RPMI8226 (cell line): ENCODE results near the gene HPS4.

Experiments
- DNase-seq: peaks from one replicate; pipeline ENCODE4 v3.0.0-alpha.2; 2015

The HPS4 gene

DNA sequence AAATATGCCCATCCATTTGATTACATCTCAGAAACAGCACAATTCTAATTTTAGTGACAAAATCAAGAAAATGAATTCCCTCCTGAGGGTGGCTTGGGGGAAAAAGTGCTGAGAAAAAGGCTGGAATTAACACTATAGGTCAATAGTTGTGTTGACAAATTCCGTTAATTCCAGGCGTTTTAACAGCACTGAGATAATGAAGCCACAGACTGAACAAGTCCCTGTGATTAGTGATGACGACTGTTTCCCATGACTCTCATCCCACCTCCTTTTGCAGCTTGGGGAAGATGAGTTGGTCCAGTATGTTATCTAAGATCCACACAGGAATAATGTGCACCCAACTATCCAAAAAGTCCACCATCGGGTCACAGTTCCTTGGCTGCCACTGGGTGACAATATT is 12.9 kb upstream of the HPS4 start:
- no peak for DNase-seq

DNA sequence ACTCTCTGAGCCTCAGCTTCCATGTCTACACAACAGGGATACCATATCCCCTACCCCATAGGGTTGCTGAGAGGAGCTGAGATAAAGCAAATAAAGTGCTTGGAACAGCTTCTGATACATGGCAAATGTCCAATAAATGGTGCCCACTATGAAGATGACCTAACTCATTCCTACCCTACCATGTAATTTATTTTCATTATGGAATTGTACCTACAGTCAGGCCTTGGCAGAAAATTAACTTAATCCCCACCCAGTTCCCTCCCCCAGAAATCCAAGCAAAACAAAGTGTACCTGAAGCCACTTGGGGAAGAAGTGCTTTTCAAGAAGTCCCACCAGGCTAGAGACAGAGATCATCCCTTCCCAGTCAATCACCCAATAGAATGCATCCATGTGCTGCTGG is 10.9 kb upstream of the HPS4 start:
- no peak for DNase-seq

DNA sequence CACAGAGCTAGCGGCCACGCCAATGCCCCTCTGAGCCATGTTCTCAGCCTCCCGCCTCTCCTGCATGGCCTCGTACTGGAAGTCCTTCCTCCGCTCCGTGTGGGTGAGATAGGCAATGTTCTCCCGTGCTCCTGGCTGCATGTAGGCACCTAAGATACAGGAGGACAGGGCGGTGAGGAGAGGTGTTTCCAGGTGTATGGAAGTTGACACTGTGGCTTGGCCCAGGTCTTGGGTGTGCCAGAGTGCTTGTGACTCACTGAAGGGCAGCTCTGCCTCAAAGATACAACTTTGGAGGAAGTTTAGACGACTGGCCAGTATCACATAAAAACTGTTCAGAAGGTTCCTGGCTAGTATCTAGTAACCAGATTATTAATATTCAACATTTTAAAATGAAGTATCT is 8.6 kb upstream of the HPS4 start:
- DNase-seq: no peak

DNA sequence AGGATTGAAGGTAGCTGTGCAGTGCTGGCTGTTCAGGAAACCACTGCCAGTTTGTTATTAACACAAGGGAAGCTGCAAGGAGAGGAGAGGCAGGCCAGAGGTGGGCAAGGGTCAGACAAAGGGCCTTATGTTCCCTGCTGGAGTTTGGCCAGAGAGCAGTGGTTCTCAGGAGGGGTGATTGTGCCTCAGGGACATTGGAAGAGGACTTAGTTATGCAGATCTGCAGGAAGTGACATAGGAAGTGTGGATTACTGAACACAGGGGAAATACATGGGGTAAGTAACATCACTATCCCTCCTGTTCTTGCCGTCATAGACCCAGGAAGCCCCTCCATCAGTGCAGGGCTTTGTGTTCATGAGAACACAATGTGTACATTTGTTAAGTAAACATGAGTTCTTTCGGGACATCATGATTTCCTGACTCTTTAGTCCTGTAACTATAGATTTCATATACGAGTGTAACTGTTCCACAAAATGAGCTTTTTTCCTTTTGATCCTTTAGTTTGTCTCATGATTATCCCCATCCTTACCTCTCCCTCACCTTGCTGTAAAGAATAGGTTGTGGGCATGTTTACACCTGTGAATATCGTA is 6.0 kb upstream of the HPS4 start:
- no peak for DNase-seq

DNA sequence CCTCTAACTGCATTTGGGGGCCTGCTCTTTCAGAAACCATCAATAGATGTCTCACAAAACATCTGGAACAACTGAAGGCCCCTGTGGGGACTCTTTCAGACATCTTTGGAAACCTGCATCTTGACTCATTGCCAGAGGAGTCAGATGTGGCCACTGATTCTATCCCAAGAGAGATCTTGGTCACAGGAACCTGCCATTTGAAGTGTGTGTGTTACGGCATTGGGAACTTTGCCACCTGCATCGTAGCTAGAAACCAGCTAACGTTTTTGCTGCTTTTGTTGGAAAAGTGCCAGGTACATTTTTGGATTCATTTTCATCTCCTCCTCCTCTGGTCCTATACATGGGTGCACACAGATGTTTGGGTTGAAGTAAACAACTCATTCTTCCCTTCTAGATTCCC is 4.4 kb upstream of the HPS4 start:
- peak; percentile 31 for DNase-seq

DNA sequence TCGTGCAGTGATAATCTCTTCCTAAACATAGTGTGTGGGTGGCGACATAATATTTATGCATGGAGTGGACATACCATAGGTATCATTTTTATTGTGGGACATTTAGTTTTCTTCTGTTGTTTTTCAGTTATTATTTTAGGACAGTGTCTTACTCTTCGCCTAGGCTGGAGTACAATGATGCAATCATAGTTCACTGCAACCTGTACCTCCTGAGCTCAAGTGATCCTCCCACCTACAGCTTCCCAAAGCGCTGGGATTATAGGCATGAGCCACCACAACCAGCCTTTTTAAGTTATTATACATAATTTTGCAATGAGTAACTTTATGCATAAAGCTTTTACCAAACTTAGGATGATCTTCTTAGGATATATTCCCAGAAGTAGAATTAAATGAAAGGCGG is 2.8 kb upstream of the HPS4 start:
- no peak for DNase-seq

DNA sequence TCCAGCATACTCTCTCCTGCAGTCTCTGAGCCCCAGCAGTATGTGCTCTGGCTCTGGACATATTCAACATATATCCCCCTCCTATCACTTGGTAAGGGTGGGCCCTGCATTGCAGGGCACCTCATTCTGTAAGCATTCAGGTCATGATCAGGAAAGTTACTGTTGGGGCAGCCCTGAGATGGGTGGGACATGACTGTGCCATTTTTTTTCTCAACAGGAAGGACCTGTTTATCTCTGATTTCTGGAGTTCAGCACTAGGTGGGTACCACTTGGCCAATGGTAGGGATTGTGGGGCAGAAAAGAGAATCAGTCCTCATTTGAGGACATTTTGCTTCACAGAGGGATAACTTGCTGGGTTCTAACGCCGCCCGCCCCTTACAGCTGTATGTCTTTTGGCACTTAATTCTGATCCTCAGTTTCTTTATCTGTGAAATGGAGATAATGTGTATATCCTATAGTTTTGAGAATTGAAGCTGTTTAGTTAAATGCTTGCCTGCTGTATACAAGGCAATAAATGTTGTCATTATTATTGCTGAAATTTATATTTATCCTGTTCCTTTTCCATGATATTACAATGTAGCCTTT is 2.3 kb upstream of the HPS4 start:
- no peak for DNase-seq

DNA sequence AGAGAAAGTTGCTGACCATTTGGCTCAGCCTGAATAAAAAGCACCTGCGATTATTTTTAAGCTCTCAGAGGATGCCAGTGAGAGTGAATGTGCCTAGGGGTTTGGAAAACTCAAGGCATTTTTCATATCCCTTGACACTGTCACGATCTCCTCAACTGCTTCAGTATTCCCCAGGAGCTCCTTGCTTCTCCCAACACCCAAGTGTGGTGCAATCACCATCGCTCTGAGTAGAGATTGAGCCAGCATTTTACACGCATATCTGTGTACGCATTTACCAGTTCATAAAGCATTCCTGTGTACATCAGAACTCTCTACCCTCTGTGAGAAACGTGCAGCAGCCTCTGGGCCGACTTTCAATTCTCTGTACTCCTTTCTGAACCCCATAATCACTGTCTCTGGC is 1.4 kb upstream of the HPS4 start:
- no peak for DNase-seq

DNA sequence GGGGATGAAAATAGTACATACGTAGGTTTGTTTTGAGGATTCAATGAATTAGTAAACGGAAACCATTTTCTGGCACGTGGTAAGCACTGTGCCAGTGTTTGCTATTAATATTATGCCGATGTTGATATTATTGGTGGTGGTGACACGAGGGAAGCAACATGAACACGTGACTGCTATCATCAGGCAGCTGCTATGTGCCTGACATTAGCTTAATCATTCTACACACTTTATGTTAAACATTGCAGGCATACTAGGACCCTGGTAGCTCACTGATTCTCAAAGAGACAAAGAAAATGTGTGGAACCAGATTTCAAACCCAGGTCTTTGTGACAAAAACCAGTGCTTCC is 750 bp upstream of the HPS4 start:
- peak; percentile 46 for DNase-seq

DNA sequence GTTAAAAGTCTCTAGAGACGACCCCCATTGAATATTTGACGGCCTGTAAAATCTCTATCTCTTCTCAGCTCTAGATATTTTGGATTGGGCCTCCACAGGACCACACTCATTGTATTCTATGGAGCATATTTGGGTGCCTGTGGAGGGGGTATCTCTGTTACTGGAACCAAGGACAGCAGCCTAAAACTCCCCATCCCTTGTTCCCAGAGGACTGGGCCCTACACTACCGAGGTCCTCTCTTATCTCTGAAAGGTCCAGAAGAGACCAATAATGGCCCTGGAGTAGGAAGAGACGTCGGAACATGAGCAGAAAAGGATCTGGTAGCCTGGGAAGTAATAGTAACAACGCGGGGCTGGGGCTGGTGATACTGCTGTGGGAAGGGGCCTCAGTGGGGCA is 542 bp downstream of the HPS4 start:
- no peak for DNase-seq

DNA sequence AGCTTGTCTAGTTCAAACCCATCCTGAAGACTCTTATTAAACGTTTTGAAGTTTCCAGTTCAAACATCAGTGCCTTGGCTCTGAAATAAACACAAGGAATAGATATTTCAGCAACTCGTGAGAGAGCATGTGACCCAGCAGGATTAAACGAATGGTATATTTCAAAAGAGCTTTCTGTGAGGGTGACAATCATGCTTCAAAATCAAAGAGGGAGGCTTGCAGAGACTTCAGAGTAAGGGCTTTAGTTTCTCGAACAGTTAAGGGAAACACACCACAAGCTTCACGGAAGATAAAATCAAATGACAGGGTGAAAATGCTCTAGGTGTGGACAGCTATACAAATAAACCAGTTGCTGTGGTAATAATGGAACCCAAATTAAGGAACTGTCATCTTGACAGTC is 1.4 kb downstream of the HPS4 start:
- no peak for DNase-seq

DNA sequence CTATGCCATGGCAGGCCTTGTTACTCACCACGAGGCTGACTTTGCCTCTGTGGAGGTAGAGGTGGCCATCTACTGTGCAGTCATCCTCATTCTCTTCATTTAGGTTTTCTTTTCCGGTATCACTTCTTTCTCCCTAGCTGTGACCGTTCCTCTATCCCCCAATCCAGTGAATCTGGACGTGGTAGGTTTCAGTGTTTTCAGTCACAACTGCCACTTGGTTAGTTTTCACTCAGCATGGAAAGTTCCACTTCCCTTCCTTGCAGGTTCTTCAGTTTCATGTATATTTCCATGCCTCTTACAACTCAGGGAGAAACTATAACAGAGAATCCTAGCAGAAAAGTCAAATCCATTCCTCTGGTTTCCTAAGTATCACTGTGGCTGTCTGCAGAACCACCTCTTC is 1.9 kb downstream of the HPS4 start:
- DNase-seq: no peak

DNA sequence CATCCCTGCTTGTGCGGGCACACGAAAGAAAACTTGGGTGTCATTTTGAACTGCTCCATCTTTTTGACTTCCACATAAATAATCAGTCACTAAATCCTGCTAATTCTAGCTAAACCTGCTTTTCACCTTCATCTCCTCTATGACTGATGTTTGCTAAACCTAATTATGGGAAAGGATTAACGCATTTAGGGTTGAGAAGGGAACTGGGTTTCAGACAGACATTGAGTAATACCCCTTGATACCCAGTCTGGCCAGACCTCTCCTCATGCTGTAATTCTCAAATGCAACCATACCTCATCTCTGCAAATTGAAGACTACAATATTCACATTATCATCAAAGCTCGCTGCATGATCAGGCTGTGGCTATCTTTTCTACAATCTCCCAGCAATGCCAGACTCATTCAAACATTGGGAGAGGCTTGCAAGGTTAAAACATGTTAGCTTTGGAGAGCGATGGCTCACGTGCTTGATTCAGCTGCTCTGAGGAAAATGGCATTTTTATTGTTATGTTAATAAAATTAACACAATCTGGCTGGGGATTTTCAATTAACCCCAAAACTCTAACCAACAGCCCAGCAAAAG is 2.4 kb downstream of the HPS4 start:
- no peak for DNase-seq

DNA sequence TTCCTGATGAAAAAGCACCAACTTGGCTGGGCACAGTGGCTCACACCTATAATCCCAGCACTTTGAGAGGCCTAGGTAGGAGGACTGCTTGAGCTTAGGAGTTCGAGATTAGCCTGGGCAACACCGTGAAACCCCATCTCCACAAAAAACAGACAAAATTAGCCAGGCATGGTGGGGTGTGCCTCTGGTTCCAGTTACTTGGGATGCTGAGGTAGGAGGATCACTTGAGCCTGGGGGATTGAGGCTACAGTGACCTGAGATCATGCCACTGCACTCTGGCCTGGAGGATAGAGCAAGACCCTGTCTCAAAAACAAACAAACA is 3.0 kb downstream of the HPS4 start:
- DNase-seq: no peak

DNA sequence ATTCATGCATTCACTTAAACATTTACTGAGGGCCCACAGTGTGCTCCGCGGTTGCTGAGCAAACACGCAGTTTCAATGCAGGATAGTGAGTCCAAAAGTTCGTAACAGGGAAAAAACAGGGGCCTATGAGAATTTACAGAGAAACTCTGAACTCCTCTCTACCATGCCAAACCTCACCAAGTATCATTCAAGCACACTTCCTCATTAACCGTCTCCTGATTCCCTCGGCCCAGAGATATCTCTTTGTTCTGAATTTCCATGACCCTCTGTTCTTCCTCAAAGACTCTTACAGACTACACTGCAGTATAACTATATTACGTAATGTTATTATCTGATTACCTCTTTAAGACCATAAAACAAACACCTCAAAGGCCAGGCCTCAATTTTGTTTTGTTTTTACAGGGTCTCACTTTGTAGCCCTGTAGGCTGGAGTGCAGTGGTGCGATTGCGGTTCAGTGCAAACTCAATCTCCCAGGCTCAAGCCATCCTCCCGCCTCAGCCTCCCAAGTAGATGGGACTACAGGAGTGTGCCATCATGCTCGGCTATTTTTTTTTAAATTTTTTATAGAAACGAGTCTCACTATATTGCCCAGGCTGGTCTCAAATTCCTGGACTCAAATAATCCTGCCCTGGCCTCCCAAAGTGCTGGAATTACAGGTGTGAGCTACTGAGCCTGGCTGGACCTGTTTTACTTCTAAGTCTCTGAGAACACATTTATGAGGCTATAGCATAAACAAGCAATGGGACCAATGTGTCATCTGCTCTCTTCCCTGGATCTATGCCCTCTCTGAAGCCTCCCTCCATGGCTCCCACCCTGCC is 3.6 kb downstream of the HPS4 start:
- no peak for DNase-seq

DNA sequence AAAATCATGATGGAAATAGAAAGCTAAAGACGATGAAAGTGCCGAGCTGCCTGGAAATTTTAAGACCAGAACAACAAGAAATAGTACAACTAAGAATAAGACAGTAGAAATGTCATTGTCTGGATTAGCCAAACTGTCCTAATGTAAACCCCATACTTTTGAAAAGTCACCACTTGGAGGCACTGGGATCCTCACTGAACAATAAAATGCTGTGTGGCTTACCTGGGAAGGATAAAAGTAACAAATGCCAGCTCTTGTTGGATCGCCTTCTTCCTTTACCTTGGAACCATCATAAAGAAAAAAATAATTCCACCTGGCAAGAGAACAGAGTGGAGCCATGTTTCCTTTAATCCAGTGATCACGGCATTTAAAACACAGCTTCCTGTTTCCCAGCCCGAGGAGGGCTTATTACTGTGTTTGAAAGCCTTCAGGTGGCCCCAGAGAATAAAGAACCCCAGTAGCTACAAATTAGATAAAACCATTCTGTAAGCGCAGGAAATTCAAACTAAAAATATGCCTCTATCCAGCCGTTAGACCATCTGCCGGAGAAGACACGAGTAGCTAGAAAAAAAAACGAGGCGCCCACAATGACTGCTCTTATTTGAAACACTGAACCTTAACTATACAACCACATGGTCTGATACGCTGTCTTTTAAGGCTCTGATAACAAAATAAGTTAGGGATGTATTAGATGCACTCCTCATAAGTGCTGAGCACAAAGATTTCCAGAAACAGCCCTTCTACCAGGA is 4.4 kb downstream of the HPS4 start:
- DNase-seq: no peak

DNA sequence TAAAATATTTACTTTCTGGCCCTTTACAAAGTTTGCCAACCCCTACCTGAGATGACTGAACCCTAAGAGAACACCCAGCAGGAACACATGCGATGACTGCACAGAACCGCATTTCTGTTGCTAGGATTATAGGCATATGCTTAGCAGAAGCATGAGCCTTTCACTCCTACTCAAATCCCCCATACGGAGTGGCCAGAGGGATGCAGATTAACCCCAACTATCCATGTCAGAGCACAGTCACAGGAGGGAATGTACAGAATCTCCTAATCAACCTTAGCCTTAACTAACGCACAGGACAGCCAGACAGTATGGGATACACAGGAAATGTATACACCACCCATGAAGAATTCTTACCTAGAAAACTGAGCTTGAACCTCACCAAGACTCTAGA is 6.2 kb downstream of the HPS4 start:
- DNase-seq: no peak

DNA sequence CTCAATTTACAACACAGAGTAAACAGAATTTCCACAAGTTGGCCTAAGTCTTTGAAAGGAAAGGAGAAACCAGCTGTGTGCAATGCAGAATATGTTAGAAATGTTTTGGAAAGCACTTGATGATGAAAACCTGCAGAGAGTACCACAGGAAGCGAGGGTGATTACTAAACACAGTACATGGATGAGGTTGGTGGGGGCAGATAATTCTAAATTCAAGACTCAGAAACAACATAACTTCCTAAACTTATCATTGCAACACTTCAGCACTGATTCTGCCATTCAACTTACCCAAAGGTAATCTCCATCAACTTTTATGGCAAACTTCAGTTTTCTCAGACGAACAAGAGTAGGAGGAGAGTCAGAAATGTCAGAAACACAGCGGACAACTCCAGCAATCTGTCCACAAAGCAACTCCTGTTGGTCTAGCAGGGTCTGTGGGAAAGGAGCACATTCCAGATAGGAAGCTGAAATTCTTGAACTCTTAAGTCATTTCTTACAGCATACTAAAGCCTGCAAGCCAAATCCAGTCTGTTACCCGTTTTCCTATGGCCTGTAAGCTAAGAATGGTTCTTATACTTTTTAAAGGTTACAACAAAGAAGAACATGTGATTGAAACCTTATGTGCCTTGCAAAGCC is 6.8 kb downstream of the HPS4 start:
- DNase-seq: no peak

DNA sequence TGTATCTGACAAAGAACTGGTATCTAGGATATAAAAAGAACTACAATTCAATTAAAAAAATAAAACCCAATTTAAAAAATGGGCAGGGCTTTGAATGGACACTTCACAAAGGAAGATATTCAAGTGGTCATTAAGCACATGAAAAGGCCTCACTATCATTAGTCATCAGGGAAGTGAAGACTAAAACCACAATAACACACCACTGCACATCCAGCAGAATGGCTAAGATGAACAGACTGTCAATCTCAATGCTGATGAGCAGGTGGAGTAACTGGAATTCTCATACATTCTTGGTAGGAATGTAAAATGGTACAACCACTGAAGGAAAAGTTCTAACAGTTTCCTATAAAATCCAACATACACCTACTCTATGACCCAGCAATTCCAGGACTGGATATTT is 8.9 kb downstream of the HPS4 start:
- no peak for DNase-seq

DNA sequence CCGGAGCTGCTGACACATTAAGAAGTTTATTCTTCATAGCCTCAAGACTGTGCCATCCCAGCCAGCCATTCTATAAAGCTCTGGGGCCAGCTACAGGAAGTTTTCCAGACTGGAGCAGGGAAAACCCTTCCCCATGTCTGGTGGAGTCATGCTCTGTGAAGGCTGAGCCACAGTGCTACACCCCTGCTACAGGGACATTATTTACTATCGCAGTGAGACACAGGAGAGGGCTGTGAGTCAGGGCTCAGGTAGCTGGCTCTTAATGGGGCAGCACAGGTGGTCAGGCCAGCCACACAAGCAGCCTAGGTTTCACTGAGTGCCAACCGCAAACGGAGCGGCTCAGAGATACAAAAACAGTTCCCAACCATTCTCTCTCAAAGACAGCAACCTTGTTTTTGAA is 12.1 kb downstream of the HPS4 start:
- no peak for DNase-seq

DNA sequence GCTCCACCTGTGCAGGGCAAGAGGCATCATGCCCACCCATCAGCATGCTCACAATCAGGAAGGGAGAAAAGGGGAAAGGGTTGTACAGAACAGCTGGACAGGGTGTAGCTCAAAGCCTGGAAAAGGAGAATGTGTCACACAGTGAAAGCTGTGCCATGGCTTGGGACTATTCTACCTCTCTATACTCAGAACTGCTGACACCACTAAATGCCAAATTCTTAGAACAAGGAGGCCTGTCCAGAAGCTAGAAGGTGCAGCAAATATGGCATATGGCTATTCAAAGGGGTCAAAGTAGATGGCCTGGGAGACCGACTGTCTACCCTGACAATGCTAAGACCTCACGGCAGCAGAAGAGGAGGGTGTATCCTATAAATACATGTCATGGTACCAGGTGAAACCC is 12.8 kb downstream of the HPS4 start:
- no peak for DNase-seq

DNA sequence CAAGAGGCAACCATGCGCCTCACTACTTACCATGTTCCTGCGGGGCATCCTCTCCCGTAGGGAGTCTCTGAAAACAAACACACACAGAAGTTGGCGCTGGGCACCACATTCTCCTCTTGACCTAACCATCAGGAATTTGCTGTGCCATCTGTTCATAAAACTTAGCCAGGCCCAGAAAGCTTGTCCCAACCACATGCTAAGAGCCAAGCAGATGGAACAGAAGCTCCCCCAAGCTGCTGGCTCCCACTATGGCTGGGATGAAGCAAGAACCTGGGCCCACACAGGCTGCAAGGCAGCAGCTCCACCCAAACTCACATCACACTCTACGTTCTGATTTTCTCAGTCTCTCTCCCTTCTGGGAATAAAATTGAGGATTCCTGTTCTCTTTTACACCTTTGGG is 17.4 kb downstream of the HPS4 start:
- no peak for DNase-seq

DNA sequence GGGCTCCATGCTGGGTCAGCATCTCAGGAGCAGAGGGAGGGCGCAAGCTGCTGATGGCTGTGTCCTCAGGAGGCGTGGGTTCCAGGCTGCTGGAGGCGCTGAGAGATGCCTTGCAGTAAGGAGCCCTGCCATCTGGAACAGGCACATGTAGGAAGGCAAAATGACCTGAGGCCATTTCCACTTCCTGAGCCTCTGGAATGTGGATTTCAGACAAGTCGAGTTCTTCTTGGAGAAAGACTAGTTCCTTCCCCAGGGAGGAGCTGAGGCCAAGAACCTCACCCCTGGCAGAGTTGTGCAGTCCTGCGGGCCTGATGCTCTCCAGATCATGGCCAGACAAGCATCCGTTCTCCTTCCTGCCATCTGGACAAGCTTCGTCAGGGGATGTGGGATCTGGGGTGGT is 19.3 kb downstream of the HPS4 start:
- no peak for DNase-seq
